DOHH2 (cell line): ENCODE data around the gene DDX28.
"Not testable (repeated sequence)": the region's sequence is repeated elsewhere in the genome, so short reads cannot be mapped to it uniquely, and the experiment has no call there.

Experiments used
- H3F3A ChIP-seq: fragments of 200-600 bp; sonication (generic), shearing (Covaris generic); 2 replicates; pipeline ENCODE4 v1.6.0; 2016; ENCODE audit warnings: antibody characterized with exemption, mild to moderate bottlenecking; ENCODE audit not compliant: control insufficient read depth, insufficient read depth
- H3K27ac ChIP-seq: fragments of 200-600 bp; sonication (generic); 2 replicates; pipeline ENCODE4 v1.5.1; 2014; ENCODE audit warnings: low read depth, mild to moderate bottlenecking, low read length, moderate library complexity
- H3K27me3 ChIP-seq: fragments of 200-600 bp; sonication (generic); 2 replicates; pipeline ENCODE4 v1.6.1; 2014; ENCODE audit warnings: mild to moderate bottlenecking, low read length, mixed read lengths; ENCODE audit not compliant: control insufficient read depth
- H3K36me3 ChIP-seq: fragments of 200-600 bp; sonication (generic); 2 replicates; pipeline ENCODE4 v1.6.1; 2014; ENCODE audit warnings: mild to moderate bottlenecking, low read length, moderate library complexity, mixed read lengths; ENCODE audit not compliant: control insufficient read depth
- H3K4me1 ChIP-seq: fragments of 200-600 bp; sonication (generic); 2 replicates; pipeline ENCODE4 v1.6.1; 2014; ENCODE audit warnings: mild to moderate bottlenecking, low read length, mixed read lengths; ENCODE audit not compliant: control insufficient read depth
- H3K4me2 ChIP-seq: fragments of 200-600 bp; sonication (generic); 2 replicates; pipeline ENCODE4 v1.6.0; 2014; ENCODE audit warnings: mild to moderate bottlenecking, low read length, moderate library complexity
- H3K4me3 ChIP-seq: fragments of 200-600 bp; sonication (generic); 2 replicates; pipeline ENCODE4 v1.5.1; 2014; ENCODE audit warnings: mild to moderate bottlenecking, low read length, mixed read lengths
- H3K79me2 ChIP-seq: fragments of 200-600 bp; sonication (generic); 2 replicates; pipeline ENCODE4 v1.6.1; 2014; ENCODE audit warnings: mild to moderate bottlenecking, low read length, mixed read lengths; ENCODE audit not compliant: control insufficient read depth
- H3K9me2 ChIP-seq: fragments of 200-600 bp; sonication (generic); replicated peaks from 2 replicates; pipeline ENCODE4 v1.6.1; 2014; ENCODE audit warnings: mild to moderate bottlenecking, low read length, mixed read lengths; ENCODE audit not compliant: control insufficient read depth
- H3K9me3 ChIP-seq: fragments of 200-600 bp; sonication (generic); 2 replicates; pipeline ENCODE4 v1.6.1; 2014; ENCODE audit warnings: antibody characterized with exemption, low read length, mixed read lengths; ENCODE audit not compliant: control insufficient read depth, insufficient read depth
- H4K20me1 ChIP-seq: fragments of 200-600 bp; sonication (generic); 2 replicates; pipeline ENCODE4 v1.6.0; 2014; ENCODE audit warnings: low read depth, mild to moderate bottlenecking, antibody characterized with exemption, low read length, moderate library complexity; ENCODE audit not compliant: control insufficient read depth, insufficient read depth
- EZH2phosphoT487 ChIP-seq: fragments of 200-600 bp; sonication (generic); IDR thresholded peaks from 2 replicates; pipeline ENCODE4 v1.6.1; 2017; ENCODE audit warnings: borderline replicate concordance, mild to moderate bottlenecking, antibody characterized with exemption, low read length, moderate library complexity, mixed read lengths
- TF ChIP-seq, protein P1 (sequence below): fragments of 200-600 bp; sonication (generic); IDR thresholded peaks from one replicate; pipeline ENCODE4 v1.5.1; 2014; ENCODE audit warnings: antibody characterized with exemption, mild to moderate bottlenecking, low read depth, low read length; ENCODE audit not compliant: poor library complexity, severe bottlenecking

The DDX28 gene

DNA sequence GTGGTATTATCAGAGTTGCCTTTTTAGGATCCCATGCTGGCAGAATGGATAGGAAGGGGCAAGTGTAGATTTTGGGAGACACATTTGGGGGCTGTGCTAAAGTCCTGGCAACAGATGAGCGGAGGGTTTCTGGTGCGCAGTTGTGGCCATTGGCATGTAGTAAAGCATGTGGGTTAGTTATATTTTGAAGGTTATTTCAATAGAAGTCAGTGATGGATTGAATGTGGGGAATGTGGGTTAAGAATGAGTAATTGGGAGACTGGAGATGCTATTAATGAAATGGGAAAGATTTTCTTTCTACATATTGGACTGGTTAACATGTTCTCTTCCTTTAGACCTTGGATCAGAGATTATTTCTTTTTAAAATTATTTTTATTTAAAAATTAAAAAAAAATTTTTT lies 10.1 kb upstream of the DDX28 start:
- Histone ChIP-seq H3K27me3 (no peaks in the 10 kb centered on the region), H3K4me2 (no peak overlapping the region), H3K9me2 (no peaks in the 10 kb centered on the region), H3K9me3 (no peaks in the 10 kb centered on the region), H3K4me1 (peaks cover 17% of the 10 kb centered on the region), H3K36me3 (peaks cover 17% of the 10 kb centered on the region), H3F3A (no peaks in the 10 kb centered on the region; the same call in 1 of the 2 replicates), H3K79me2 (peaks cover 1% of the 10 kb centered on the region; the same call in 1 of the 2 replicates), H3K4me3 (no peak overlapping the region), H3K27ac (no peak overlapping the region), H4K20me1 (no peaks in the 10 kb centered on the region)
- TF ChIP-seq EZH2phosphoT487 = no peak
- TF ChIP-seq, protein P1, sequence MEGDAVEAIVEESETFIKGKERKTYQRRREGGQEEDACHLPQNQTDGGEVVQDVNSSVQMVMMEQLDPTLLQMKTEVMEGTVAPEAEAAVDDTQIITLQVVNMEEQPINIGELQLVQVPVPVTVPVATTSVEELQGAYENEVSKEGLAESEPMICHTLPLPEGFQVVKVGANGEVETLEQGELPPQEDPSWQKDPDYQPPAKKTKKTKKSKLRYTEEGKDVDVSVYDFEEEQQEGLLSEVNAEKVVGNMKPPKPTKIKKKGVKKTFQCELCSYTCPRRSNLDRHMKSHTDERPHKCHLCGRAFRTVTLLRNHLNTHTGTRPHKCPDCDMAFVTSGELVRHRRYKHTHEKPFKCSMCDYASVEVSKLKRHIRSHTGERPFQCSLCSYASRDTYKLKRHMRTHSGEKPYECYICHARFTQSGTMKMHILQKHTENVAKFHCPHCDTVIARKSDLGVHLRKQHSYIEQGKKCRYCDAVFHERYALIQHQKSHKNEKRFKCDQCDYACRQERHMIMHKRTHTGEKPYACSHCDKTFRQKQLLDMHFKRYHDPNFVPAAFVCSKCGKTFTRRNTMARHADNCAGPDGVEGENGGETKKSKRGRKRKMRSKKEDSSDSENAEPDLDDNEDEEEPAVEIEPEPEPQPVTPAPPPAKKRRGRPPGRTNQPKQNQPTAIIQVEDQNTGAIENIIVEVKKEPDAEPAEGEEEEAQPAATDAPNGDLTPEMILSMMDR = no peak

DNA sequence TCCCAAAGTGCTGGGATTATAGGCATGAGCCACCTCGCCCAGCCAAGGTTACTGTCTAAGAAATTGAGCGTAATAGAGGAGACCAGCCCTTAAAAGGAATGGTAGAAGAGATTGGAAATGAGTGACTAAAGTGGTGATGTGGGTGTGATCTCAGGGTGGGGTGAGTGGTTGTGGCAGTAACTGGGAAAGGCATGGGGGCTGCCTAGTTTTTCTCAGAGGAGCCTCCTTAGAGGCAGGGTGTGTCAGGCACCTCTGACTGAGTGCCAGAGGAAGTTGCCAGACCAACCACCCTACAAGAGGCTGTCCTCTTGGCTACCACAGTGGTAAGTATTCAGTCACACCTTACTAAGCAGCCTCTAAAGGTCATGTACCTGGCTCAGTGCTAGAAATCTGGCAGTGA lies 8.9 kb upstream of the DDX28 start:
- peaks cover 18% of the 10 kb centered on the region for H3K36me3 ChIP-seq
- H3K27me3 ChIP-seq = no peaks in the 10 kb centered on the region
- H3K4me2 ChIP-seq = no peak overlapping the region
- no peaks in the 10 kb centered on the region for H3K9me3 ChIP-seq
- TF ChIP-seq, protein P1 = no peak
- TF ChIP-seq EZH2phosphoT487 = no peak
- no peak overlapping the region for H3K4me3 ChIP-seq
- H4K20me1 ChIP-seq = no peaks in the 10 kb centered on the region
- H3F3A ChIP-seq = no peaks in the 10 kb centered on the region
- H3K9me2 ChIP-seq = no peaks in the 10 kb centered on the region
- H3K79me2 ChIP-seq = no peaks in the 10 kb centered on the region
- H3K27ac ChIP-seq = no peak overlapping the region
- peaks cover 6% of the 10 kb centered on the region for H3K4me1 ChIP-seq

DNA sequence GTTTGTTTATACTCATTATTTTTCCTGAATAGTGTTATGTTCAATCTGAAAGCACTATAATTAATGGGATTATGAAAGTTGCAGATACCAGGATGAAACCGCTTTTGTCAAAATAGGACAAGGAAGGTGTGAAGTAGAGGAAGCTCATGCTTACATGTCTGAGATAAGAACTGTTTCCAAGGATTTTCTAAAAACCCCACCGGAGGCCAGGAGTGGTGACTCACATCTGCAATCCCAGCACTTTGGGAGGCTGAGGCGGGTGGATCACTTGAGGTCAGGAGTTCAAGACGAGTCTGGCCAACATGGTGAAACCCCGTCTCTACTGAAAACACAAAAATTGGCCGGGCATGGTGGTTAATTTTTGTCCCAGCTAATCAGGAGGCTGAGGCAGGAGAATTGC lies 7.1 kb upstream of the DDX28 start:
- H3K27ac ChIP-seq, H3F3A ChIP-seq, H3K4me2 ChIP-seq: not testable (repeated sequence)

DNA sequence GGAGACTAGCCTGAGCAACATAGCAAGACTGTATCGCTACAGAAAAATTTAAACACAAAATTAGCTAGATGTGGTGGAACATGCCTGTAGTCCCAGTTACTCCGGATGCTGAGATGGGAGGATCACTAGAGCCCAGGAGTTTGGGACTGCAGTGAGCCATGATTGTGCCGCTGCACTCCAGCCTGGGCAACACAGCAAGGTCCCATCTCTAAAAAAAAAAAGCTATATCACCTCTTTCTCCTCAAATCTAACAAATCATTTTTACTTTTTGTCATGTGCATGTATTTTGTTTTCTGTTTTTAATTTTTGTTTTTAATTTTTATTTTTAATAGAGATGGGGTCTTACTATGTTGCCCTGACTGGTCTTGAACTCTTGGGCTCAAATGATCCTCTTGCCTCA lies 6.0 kb upstream of the DDX28 start:
- Histone ChIP-seq H3K9me3 (no peaks in the 10 kb centered on the region), H3K79me2 (peaks cover 23% of the 10 kb centered on the region), H3K4me2 (no peak overlapping the region), H3K9me2 (no peaks in the 10 kb centered on the region), H3K36me3 (peaks cover 36% of the 10 kb centered on the region), H4K20me1 (no peaks in the 10 kb centered on the region), H3K27ac (no peak overlapping the region), H3K27me3 (no peaks in the 10 kb centered on the region), H3K4me3 (no peak overlapping the region), H3F3A (no peaks in the 10 kb centered on the region), H3K4me1 (peaks cover 6% of the 10 kb centered on the region)
- TF ChIP-seq, protein P1 = no peak
- TF ChIP-seq EZH2phosphoT487 = no peak

More for the DNA sequence above, 7.1 kb upstream of the DDX28 start:
- Histone ChIP-seq H3K79me2 (peaks cover 12% of the 10 kb centered on the region), H3K36me3 (peaks cover 35% of the 10 kb centered on the region)
- not testable (repeated sequence) for H3K9me2 ChIP-seq, H3K9me3 ChIP-seq, H3K27me3 ChIP-seq, H4K20me1 ChIP-seq, H3K4me1 ChIP-seq, H3K4me3 ChIP-seq
